NCI-H2107 treated with DMSO at 0.1 percent for 48 hours (cell line): ENCODE data around the gene PPP3CA.
"Not testable (repeated sequence)": the region's sequence is repeated elsewhere in the genome, so short reads cannot be mapped to it uniquely, and the experiment has no call there.

Source experiments
- DNase-seq: peaks from one replicate; lab custom pipeline; 2025; ENCODE audit not compliant: unreplicated experiment; lab: John Stamatoyannopoulos, UW

Gene PPP3CA

GRCh38 chr4:101114936-101115372, 232.4 kb downstream of the PPP3CA start:
- DNase-seq: no peak

DNA sequence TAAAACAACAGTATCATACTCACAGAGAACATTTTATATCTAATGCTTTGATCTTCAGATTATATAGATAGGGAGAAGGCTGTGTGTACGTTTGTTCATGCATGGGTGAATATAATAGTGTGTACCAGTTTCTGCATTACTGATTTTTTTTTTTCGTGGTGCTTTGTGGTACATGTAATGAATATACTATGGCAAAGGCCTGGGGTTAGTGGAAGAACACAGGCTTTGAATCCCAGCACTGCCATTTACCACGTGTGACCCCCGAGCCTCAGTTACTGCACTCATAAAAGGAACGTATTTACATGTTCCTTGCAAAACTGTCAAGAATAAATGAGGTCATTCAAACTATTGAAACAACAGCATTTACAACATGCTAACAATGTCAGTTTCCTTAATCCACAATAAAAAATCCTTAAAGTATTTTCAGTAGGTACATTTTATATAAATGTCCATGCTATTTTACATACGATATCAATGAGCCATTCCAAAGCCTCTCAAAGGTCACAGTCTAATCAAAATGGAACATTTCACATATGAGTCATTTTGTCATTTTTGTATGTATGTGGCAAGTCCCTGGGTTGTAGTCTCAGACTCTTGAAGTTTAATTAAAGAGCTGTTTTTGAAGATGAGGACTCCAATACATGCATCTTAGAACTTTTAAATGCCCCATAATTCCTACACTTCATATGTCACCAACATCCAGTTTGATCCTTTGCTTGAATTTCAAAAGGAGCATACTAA, 242.8 kb downstream of the PPP3CA start:
- DNase-seq: no peak

DNA sequence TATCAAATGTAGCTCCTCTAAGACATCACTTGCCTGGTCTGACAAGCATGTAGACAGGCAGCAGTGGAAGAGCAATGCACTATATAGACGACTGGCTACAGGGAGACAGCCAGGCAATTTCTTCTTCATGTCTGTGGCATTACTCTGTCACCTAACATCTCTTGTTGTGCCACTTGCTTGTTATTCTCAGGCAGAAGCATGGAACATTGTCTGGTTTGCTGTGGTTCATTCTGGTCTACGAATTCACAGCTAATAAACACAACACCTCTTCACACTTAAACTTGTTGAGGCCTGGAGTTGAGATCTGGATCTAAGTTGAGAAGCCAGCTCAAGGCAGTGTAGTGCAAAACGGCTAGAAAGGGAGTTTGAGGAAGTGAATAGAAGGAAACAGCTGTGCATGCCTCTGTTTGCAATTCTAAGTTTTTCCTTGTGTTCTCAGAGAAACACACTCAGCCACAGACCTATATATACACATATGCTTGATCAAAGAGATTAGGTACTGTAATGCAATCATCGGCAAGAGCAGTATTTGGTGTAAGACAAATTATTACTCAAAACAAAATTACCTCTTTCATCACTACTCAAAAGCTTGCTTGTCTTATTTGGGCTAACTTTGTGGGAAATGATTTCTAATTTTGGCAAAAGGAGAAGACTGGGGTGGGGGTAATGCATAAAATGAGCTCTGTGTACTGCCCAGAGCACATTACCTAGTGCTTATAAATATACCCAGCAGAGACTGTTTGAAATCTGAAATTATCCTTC, 243.8 kb downstream of the PPP3CA start:
- DNase-seq: no peak

DNA sequence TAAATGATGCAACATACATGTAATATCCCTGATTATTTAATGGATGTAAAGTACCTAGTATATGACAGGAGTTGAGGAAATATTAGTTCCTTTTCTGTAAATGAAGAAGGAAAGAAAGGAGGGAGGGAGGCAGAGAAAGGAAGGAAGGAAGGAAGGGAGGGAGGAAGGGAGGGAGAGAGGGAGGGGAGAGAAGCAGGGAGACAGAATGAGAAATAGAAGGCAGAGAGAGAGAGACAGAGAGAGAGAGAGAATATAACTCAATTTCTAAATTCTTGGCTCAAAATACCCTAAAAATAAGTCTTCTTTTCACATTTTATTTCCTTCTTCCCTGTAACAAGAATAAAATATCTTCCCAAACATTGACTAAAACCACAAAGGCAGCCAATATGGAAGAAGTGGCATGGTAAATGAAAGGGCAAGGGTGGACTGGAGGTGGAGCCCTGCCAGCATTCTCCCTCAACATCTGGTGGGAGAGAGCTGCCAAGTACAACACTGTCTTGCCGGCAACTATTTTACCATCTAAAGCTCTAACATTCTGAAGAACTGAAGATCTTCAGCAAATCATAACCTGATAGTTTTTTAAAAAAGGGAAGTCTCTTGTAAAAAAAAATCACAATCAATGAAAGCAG, 245.1 kb downstream of the PPP3CA start:
- no peak for DNase-seq

GRCh38 chr4:101101072-101101471, 246.3 kb downstream of the PPP3CA start:
- no peak for DNase-seq

GRCh38 chr4:101098666-101099400, 248.5 kb downstream of the PPP3CA start:
- DNase-seq: no peak

DNA sequence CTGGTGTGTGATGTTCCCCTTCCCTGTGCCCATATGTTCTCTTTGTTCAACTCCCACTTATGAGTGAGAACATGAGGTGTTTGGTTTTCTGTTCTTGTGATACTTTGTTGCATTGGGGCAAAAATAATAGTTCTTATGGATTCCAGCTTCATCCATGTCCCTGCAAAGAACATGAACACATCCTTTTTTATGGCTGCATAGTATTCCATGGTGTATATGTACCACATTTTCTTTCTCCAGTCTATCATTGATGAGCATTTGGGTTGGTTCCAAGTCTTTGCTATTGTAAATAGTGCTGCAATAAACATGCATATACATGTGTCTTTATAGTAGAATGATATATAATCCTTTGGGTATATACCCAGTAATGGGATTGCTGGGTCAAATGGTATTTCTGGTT, 254.7 kb downstream of the PPP3CA start:
- not testable (repeated sequence) for DNase-seq

GRCh38 chr4:101089168-101089567, 258.2 kb downstream of the PPP3CA start:
- no peak for DNase-seq

- DNase-seq: no peak
These were observed 260.3 kb downstream of the PPP3CA start for GRCh38 chr4:101086801-101087586.

DNA sequence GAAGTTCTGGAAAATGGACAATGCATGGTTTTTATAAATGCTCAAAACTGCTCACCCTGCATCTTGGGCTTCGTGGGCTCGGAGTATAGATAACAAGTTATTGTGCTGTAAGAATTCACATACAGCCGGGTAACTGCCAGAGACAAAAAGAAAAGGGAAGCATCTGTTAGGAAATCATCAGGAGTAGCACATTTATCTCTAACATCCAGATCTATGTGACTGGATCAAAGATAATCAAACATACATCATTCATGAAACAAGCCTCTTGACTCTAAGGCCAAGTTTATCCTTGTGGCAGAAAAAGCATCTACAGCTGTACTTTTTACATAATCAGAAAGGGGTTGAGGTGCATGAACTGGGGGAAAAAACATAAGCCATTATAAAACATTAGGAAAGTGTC, 264.2 kb downstream of the PPP3CA start:
- DNase-seq: no peak

DNA sequence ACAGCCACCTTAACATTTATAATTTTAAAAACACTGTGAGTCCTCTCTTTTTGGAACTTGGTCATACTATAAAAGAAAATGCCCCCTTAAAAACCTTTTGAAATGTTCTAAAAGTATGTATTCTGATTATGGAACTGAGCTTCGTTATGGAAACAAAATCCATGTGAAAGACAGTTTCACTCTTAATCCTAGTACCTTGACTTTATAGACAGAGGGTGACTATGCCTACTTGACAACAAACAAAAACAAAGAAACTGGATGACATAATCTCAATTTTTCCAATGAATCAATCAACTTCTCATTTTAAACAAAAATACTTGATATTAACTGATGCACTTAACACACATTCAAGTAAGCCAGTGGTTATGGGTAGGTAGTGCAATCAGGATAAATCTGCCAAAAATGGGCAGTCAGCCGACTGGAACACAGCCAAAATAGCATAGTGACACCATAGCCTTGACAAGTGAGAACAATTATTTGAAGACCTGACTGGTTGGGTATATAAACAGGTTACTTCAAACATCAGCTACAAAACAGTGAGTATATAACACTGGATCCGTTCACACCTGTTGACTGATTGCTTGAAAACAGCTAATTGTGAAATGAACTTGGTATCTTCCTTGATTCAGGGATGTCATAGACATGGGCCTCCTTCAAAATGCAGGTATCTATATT, 265.5 kb downstream of the PPP3CA start:
- DNase-seq: no peak

DNA sequence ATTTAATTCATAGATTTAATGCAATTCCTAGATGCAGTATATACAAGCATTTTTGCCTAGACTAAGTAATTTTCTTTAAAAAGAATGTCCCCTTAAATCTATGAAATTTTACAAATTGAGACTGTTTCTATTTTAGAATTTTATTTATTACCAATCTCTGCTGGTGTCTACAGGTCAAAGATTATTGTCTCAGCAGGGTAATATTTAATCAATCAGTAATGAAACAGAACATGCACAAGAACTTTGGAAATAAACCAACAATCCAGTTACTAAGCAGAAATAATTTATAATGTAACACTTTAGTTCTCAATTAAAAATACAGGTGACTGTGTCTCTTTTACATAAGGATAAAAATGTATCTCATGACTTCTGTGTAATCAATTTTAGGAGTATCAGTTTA, 266.2 kb downstream of the PPP3CA start:
- DNase-seq: no peak

- no peak for DNase-seq
These were observed 268.4 kb downstream of the PPP3CA start for GRCh38 chr4:101078950-101079349.

- no peak for DNase-seq
These were observed 271.3 kb downstream of the PPP3CA start for GRCh38 chr4:101076032-101076431.

GRCh38 chr4:101075536-101075935, 271.8 kb downstream of the PPP3CA start:
- DNase-seq: no peak

- DNase-seq: no peak
These were observed 273.0 kb downstream of the PPP3CA start for GRCh38 chr4:101074326-101074725.

DNA sequence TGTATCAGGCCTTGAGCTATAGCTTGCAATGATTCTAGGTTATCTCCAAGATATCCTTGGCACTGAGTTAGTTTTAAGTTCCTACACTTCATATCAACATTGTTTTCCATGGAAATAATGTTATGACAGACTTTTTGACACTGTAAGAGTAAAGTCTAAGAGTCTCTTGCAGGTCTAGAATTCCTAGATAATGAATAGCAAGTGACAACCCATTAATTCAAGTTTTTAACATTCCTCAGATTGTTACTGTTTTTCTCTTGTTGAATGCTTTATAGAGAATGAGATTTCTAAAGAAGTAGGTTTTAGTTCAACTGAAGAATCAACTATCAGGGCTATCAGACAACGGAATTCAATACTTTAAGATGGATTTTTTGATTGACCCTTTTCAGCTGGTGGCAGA, 276.1 kb downstream of the PPP3CA start:
- no peak for DNase-seq

- DNase-seq: no peak
These were observed 279.2 kb downstream of the PPP3CA start for GRCh38 chr4:101068115-101068514.

DNA sequence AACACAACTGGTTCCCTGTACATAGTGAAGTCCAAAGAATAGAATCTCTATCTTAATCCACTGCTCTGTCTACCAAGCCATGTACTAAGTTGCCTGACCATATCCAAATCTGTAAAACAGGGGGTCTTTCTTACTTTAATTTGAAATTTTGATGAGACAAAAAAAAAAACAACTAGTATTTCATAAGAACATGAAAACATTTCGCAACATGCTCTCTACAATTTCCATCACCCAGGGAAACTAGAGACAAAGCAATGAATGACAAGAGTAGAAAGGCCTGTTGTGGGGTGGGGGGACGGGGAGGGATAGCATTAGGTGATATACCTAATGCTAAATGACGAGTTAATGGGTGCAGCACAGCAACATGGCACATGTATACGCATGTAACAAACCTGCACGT, 279.9 kb downstream of the PPP3CA start:
- no peak for DNase-seq

- no peak for DNase-seq
These were observed 280.6 kb downstream of the PPP3CA start for GRCh38 chr4:101066626-101067170.
